Panc1 (cell line): ENCODE results near the gene MZB1. TPM values are rescaled to one million over a fixed set of nuclear protein-coding genes. Genes with fewer than 3 reads are reported as not detected.

Experiments
- ATAC-seq: fragments of 200-7000 bp; cut with Tn5 transposase; 2 replicates; pipeline ENCODE4 v1.9.1; 2020; ENCODE audit warnings: mild to moderate bottlenecking, moderate library complexity
- BruUV-seq: library from RNA; stranded (reverse); fragments of 400-500 nt; replicated peaks from 2 replicates; lab custom pipeline; 2021; lab: Mats Ljungman, UMichigan
- CTCF ChIA-PET: fragments of 300-600 bp; sonication (Branson Sonifier 250); formaldehyde crosslinking; loops from one replicate; lab custom pipeline; 2022; ENCODE audit warnings: antibody characterized with exemption; lab: Charles Lee
- POLR2A ChIA-PET: fragments of 300-600 bp; sonication (Branson Sonifier 250); formaldehyde crosslinking; loops from one replicate; lab custom pipeline; 2022; ENCODE audit warnings: antibody characterized with exemption; lab: Charles Lee
- DNase-seq: peaks from one replicate; pipeline ENCODE4 v3.0.0-alpha.2; 2010; ENCODE audit warnings: low read depth, low spot score
- H3K27ac ChIP-seq: 2 replicates; pipeline ENCODE4 v1.5.1; 2011; ENCODE audit warnings: mild to moderate bottlenecking, low read length, inconsistent platforms
- H3K27me3 ChIP-seq: fragments of 200-500 bp; sonication (Bioruptor generic); 2 replicates; pipeline ENCODE4 v1.6.0; 2014; ENCODE audit warnings: low read length, inconsistent platforms; ENCODE audit not compliant: control insufficient read depth, insufficient read depth
- H3K36me3 ChIP-seq: fragments of 200-500 bp; sonication (Bioruptor generic); 2 replicates; pipeline ENCODE4 v1.5.1; 2014; ENCODE audit warnings: inconsistent platforms, mild to moderate bottlenecking, low read length, moderate library complexity; ENCODE audit not compliant: control insufficient read depth, insufficient read depth
- H3K4me1 ChIP-seq: 2 replicates; pipeline ENCODE4 v1.5.1; 2011; ENCODE audit warnings: inconsistent platforms, mild to moderate bottlenecking, low read length, moderate library complexity; ENCODE audit not compliant: control insufficient read depth, insufficient read depth
- H3K4me3 ChIP-seq, 2 experiments: 2 replicates each; pipeline ENCODE4 v1.5.1; 2011 to 2012; ENCODE audit warnings: low read depth in 2 of 2, low read length in 2 of 2, mild to moderate bottlenecking in 2 of 2, inconsistent platforms in 1 of 2, moderate library complexity in 1 of 2
- H3K9me3 ChIP-seq: fragments of 200-500 bp; sonication (Bioruptor generic); 2 replicates; pipeline ENCODE4 v1.5.1; 2014; ENCODE audit warnings: low read depth, mild to moderate bottlenecking, inconsistent platforms, low read length, moderate library complexity; ENCODE audit not compliant: control insufficient read depth, insufficient read depth
- CTCF ChIP-seq: fragments of 450-650 bp; IDR thresholded peaks from 2 replicates; pipeline ENCODE4 v1.5.1; 2017; ENCODE audit warnings: mild to moderate bottlenecking
- POLR2AphosphoS5 ChIP-seq: IDR thresholded peaks from 2 replicates; pipeline ENCODE4 v1.6.1; 2012; ENCODE audit warnings: mild to moderate bottlenecking, low read depth, low read length, moderate library complexity
- REST ChIP-seq, 2 experiments: IDR thresholded peaks; 2 replicates each; pipeline ENCODE4 v1.6.1; 2011 to 2012; ENCODE audit warnings: low read depth in 2 of 2, control low read depth in 1 of 2, low read length in 1 of 2, mild to moderate bottlenecking in 1 of 2, moderate library complexity in 1 of 2; ENCODE audit not compliant: insufficient read depth in 1 of 2
- SIN3A ChIP-seq: IDR thresholded peaks from 2 replicates; pipeline ENCODE4 v1.6.1; 2012; ENCODE audit warnings: low read depth, mild to moderate bottlenecking, low read length, moderate library complexity, borderline replicate concordance; ENCODE audit not compliant: insufficient read depth
- TCF7L2 ChIP-seq: IDR thresholded peaks from 2 replicates; pipeline ENCODE4 v1.6.1; 2011; ENCODE audit warnings: mild to moderate bottlenecking, low read depth, low read length, inconsistent platforms
- in situ Hi-C: cut with HindIII; loops from 2 replicates; pipeline ENCODE4 v1.10.0; 2016; ENCODE audit warnings: low sequenced_read_pairs, low pct_unique_long_range_greater_than_20kb
- intact Hi-C: fragments of 100-400 bp; cut with micrococcal nuclease; formaldehyde crosslinking; loops from one replicate; pipeline ENCODE4 v1.10.0; 2022; ENCODE audit not compliant: unreplicated experiment
- total RNA-seq: library from RNA; stranded (reverse); gene quantifications from one replicate; pipeline ENCODE4 v1.2.1, GENCODE V29; 2021; ENCODE audit not compliant: unreplicated experiment

Gene MZB1
- total RNA-seq, 1 experiment from 2014 or later, result 0.49 TPM

- Histone ChIP-seq H3K4me3 (no peak overlapping the region; a peak in 1 of 4 replicates), H3K9me3 (no peaks in the 10 kb centered on the region), H3K27me3 (no peaks in the 10 kb centered on the region), H3K4me1 (peaks cover 14% of the 10 kb centered on the region), H3K36me3 (no peaks in the 10 kb centered on the region), H3K27ac (peak overlapping the region; percentile 91; the same call in 1 of the 2 replicates)
- in situ Hi-C loops (loop anchor here (25.0 kb wide), 1 partner anchor 110 kb away; no protein-coding TSS in a partner anchor), intact Hi-C loops (no loop called here)
- CTCF ChIA-PET, result no interaction called here
- TF ChIP-seq CTCF, result peak; percentile 83
- TF ChIP-seq REST (IDR thresholded peaks at IDR 0.05; ENCODE audit: insufficient read depth in 1 of 2, low read depth in 2 of 2, low read length in 1 of 2), result no peak
- ATAC-seq (no peak), DNase-seq (no peak)
- BruUV-seq, result no TSS peak
- POLR2A ChIA-PET, result no interaction called here
Measured at GRCh38 chr5:139402561-139403158, 12.9 kb upstream of the MZB1 start.

- no peak for ATAC-seq
- H3K27me3 ChIP-seq, result no peaks in the 10 kb centered on the region
- H3K4me3 ChIP-seq, result no peak overlapping the region
- no TSS peak for BruUV-seq
- no peaks in the 10 kb centered on the region for H3K9me3 ChIP-seq
- H3K36me3 ChIP-seq, result no peaks in the 10 kb centered on the region
- ChIA-PET POLR2A (interaction anchor here (0.7 kb wide), 1 partner anchor 115 kb away, joined by 5 read pairs; no protein-coding TSS in a partner anchor), CTCF (interaction anchor here (0.5 kb wide), 1 partner anchor 85 kb away, joined by 8 read pairs; no protein-coding TSS in a partner anchor)
- no peak for DNase-seq
- no peak overlapping the region for H3K27ac ChIP-seq
- peaks cover 14% of the 10 kb centered on the region for H3K4me1 ChIP-seq
- intact Hi-C loops, result no loop called here
- TF ChIP-seq CTCF, result no peak
- TF ChIP-seq REST (IDR thresholded peaks at IDR 0.05; ENCODE audit: insufficient read depth in 1 of 2, low read depth in 2 of 2, low read length in 1 of 2), result no peak
- no peak for TF ChIP-seq POLR2AphosphoS5
- TF ChIP-seq TCF7L2, result no peak
- no peak for TF ChIP-seq SIN3A
- in situ Hi-C loops, result loop anchor here (25.0 kb wide), 1 partner anchor 111 kb away; no protein-coding TSS in a partner anchor
Measured at GRCh38 chr5:139401546-139401945, 11.8 kb upstream of the MZB1 start.
